ENCODE measurements around the gene TMC6.
"Not testable (repeated sequence)": the region's sequence is repeated elsewhere in the genome, so short reads cannot be mapped to it uniquely, and the experiment has no call there.

TMC6 gene

GRCh38 chr17:78107976-78108725 lies 20.4 kb downstream of the TMC6 start:
- DNase-seq, result no peak

DNA sequence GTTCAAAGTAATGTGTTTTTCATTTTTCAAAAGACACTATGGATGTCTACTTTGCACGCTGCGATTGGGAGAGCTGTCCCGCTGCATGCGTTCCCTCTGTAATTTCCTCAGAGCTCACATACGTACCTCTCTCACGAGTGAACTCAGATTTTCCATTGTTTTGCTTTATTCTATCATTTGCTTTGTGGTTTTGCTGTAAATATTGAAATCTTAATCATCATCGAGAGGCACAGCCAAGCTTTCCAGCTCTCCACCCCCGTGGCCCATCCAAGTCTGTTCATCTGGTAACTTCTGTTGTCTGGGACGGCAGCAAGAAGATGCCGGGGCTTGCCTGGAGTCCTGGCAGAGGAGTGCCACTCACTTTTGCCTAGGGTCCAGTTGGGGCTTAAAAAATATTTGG lies 21.1 kb downstream of the TMC6 start:
- DNase-seq, result no peak

- no peak for DNase-seq
Measured at GRCh38 chr17:78106211-78106610, 22.3 kb downstream of the TMC6 start.

- DNase-seq, result no peak
Measured at GRCh38 chr17:78105551-78105950, 23.0 kb downstream of the TMC6 start.

DNA sequence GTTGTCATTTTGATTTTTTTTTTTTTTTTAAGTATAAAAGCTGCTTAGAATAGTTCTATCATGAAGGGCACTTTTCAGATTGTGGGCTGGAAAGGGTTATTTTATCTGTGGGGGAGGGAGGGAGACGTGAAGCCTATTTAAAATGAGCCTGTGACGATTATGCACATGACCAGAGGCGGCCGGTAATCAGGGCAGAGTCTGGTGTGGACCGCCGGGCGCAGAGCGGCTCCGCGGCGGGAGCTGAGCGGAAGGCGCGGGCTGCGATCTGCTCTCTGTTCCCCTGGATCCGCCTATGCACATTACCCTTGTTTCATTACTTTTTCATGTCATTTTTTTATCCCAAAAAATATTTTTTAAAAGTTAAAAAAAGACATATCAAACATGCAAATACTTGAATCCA lies 23.5 kb downstream of the TMC6 start:
- DNase-seq, result no peak

- DNase-seq, result no peak
Measured at GRCh38 chr17:78104540-78104941, 24.0 kb downstream of the TMC6 start.

DNA sequence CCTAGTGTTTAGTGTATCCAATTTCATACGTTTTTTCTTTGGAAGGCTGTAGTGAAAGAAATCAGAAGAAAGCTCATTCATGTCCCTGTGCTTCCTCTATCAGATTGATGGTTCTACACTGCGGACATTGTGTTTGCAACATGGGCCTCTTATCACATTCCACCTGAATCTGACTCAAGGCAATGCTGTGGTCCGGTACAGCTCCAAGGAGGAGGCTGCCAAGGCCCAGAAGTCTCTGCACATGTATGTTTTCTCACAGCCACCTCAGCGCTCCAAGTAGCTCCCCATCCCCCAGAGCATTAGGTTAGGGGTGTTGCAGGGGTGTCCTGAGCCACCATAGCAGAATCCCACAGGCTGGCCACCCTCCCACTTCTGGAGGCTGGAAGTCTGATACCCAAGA lies 25.2 kb downstream of the TMC6 start:
- DNase-seq, result no peak

GRCh38 chr17:78101542-78101941 lies 27.0 kb downstream of the TMC6 start:
- no peak for DNase-seq

GRCh38 chr17:78101112-78101511 lies 27.4 kb downstream of the TMC6 start:
- no peak for DNase-seq

DNA sequence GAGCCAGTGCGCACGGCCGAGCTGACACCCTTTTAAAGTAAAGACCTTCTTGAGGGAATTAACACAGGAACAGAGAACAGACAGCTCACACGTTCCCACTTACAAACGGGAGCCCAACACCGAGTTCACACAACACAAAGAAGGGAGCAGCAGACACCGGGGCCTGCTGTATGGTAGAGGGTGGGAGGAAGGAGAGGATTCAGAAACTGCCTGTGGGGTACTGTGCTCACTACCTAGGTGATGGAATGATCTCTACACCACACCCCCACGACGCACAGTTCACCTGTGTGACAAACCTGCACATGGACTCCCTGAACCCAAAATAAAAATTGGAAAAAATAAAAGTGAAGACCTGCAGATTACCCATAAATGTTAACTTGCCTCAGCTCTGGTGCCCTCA lies 32.5 kb downstream of the TMC6 start:
- DNase-seq, result no peak

- DNase-seq, result no peak
Measured at GRCh38 chr17:78095035-78095434, 33.5 kb downstream of the TMC6 start.

GRCh38 chr17:78092794-78093324 lies 35.7 kb downstream of the TMC6 start:
- no peak for DNase-seq

- no peak for DNase-seq
Measured at GRCh38 chr17:78089576-78090281, 38.8 kb downstream of the TMC6 start.

DNA sequence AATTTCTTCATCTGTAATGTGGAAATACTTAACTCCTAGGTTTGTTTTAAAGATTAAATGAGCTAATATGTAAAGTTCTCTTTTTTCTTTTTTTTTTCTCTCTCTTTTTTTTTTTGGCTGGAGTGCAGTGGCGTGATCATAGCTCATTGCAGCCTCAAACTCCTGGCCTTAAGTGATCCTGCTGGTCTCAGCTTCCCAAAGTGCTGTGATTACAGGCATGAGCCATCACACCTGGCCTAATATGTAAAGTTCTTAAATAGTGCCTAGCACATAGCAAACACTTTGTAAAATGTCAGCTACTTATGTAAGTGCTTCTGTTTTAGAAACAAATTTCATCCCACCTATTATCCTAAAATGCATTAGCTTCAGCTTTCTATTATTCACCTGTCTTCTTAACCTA lies 40.0 kb downstream of the TMC6 start:
- no peak for DNase-seq

GRCh38 chr17:78086740-78087139 lies 41.8 kb downstream of the TMC6 start:
- DNase-seq, result no peak

- DNase-seq, result peak; percentile 16
Measured at GRCh38 chr17:78082988-78083387, 45.6 kb downstream of the TMC6 start.

GRCh38 chr17:78082355-78082872 lies 46.1 kb downstream of the TMC6 start:
- not testable (repeated sequence) for DNase-seq

GRCh38 chr17:78081551-78081950 lies 47.0 kb downstream of the TMC6 start:
- DNase-seq, result no peak

GRCh38 chr17:78079253-78079652 lies 49.3 kb downstream of the TMC6 start:
- DNase-seq, result no peak

- no peak for DNase-seq
Measured at GRCh38 chr17:78075545-78075944, 53.0 kb downstream of the TMC6 start.

DNA sequence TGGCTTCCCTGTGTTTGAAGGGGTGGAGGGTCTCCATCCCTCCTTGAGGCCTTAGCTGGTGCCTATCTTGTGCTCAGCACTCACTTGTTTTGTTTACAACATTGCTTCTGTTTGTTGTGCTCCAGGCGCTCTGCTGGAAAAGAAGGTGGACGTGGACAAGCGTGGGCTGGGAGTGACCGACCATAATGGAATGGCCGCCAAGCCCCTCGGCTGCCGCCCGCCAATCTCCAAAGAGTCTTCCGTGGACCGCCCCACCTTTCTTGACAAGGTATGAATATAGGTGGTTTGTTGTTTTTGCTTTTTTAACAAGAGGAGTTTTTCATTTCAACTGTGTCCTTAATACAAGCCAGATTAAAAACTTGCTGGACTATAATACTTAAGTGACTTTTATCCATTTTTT lies 53.5 kb downstream of the TMC6 start:
- DNase-seq, result no peak

DNA sequence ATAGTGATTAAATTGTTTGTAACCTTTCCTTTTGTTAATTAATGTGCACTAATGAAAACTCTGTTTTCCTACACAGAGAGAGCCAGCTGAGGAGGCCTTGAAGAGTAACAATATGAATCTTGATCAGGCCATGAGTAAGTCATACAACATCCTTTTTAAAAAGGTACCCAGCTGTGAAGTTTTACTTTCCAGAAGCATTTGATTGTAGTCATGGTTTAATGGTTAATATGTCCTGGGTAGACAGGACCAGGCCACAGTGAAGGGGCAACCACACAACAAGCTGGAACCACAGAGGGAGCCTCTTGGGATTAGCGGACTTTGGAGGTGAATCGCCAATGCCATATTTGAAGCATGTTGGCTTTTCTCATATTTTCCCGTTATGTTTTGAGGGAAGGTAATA lies 55.6 kb downstream of the TMC6 start:
- DNase-seq, result no peak

- no peak for DNase-seq
Measured at GRCh38 chr17:78069695-78070094, 58.9 kb downstream of the TMC6 start.

- not testable (repeated sequence) for DNase-seq
Measured at GRCh38 chr17:78066976-78067375, 61.6 kb downstream of the TMC6 start.

Measured in NCI-H1417 treated with DMSO at 0.1 percent for 48 hours (cell line).